OCI-LY1 (cell line): ENCODE measurements around the gene SEC14L1.

ENCODE experiments used
- EZH2 ChIP-seq: fragments of 200-600 bp; sonication (generic), shearing (Covaris generic); IDR thresholded peaks from 2 replicates; pipeline ENCODE4 v1.8.0; 2017; ENCODE audit warnings: borderline replicate concordance, mixed run types, mild to moderate bottlenecking, antibody characterized with exemption, low read length, moderate library complexity, mixed read lengths
- TF ChIP-seq, protein P1 (sequence below): fragments of 200-600 bp; sonication (generic), shearing (Covaris generic); IDR thresholded peaks from 2 replicates; pipeline ENCODE4 v1.5.1; 2017; ENCODE audit warnings: mild to moderate bottlenecking, antibody characterized with exemption, low read length, moderate library complexity, mixed read lengths

DNA sequence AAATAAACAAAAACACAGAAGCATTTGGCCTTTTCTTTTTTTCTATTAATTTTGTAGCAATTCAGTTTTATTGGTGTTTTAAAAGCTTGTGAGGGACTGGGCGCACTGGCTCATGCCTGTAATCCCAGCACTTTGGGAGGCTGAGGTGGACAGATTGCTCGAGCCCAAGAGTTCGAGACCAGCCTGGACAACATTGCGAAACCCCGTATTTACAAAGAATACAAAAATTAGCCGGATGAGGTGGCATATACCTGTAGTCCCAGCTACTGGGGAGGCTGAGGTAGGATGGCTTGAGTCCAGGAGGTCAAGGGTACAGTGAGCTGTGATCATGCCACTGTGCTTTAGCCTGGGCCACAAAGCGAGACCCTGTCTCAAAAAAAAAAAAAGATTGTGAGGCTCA is 53.4 kb downstream of the SEC14L1 start:
- TF ChIP-seq, protein P1, sequence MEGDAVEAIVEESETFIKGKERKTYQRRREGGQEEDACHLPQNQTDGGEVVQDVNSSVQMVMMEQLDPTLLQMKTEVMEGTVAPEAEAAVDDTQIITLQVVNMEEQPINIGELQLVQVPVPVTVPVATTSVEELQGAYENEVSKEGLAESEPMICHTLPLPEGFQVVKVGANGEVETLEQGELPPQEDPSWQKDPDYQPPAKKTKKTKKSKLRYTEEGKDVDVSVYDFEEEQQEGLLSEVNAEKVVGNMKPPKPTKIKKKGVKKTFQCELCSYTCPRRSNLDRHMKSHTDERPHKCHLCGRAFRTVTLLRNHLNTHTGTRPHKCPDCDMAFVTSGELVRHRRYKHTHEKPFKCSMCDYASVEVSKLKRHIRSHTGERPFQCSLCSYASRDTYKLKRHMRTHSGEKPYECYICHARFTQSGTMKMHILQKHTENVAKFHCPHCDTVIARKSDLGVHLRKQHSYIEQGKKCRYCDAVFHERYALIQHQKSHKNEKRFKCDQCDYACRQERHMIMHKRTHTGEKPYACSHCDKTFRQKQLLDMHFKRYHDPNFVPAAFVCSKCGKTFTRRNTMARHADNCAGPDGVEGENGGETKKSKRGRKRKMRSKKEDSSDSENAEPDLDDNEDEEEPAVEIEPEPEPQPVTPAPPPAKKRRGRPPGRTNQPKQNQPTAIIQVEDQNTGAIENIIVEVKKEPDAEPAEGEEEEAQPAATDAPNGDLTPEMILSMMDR: no peak
- no peak for TF ChIP-seq EZH2
